Breast epithelium (tissue), 4 donors: ENCODE measurements around the gene ARTN. TPM values are rescaled to one million over a fixed set of nuclear protein-coding genes. Genes with fewer than 3 reads are reported as not detected.
A peak's percentile ranks its signal among the peaks of the same experiment; 100 is the strongest.

Experiments
- DNase-seq, 2 donors: peaks; one replicate each; pipeline ENCODE4 v3.0.0-alpha.2; 2019; ENCODE audit warnings: low spot score in 2 of 2
- H3K27ac ChIP-seq, 2 donors: fragments of 200-600 bp; sonication (generic) in 1 of 2; one replicate each; pipeline ENCODE4 v1.5.1; 2016 to 2019; ENCODE audit warnings: mild to moderate bottlenecking in 1 of 2
- H3K27me3 ChIP-seq, 2 donors: fragments of 200-600 bp; sonication (generic) in 1 of 2; one replicate each; pipeline versions ENCODE4 v1.5.1 to v1.6.0; 2017 to 2019; ENCODE audit warnings: control low read depth in 1 of 2, mild to moderate bottlenecking in 1 of 2
- H3K36me3 ChIP-seq: fragments of 200-600 bp; one replicate; pipeline ENCODE4 v1.5.1; 2019
- H3K4me1 ChIP-seq, 2 donors: fragments of 200-600 bp; sonication (generic); one replicate each; pipeline ENCODE4 v1.5.1; 2016 to 2019; ENCODE audit warnings: control low read depth in 1 of 2
- H3K4me3 ChIP-seq, 3 donors: fragments of 200-600 bp; sonication (generic); 1 replicate in 2 of 3; 2 replicates in 1 of 3; pipeline ENCODE4 v1.5.1; 2016 to 2019; ENCODE audit warnings: mild to moderate bottlenecking in 3 of 3, moderate library complexity in 2 of 3
- H3K9me3 ChIP-seq, 2 donors: fragments of 200-600 bp; sonication (generic) in 1 of 2; one replicate each; pipeline ENCODE4 v1.5.1; 2016 to 2019; ENCODE audit warnings: control low read depth in 1 of 2
- POLR2A ChIP-seq: fragments of 450-650 bp; IDR thresholded peaks from one replicate; pipeline ENCODE4 v1.6.1; 2016; ENCODE audit warnings: antibody characterized with exemption, mild to moderate bottlenecking, moderate library complexity
- POLR2AphosphoS5 ChIP-seq, 3 donors: sonication (generic); formaldehyde crosslinking; IDR thresholded peaks; one replicate each; pipeline ENCODE4 v1.6.1; 2017; ENCODE audit warnings: antibody characterized with exemption in 3 of 3
- intact Hi-C: fragments of 100-400 bp; cut with DNase I; formaldehyde crosslinking; loops from one replicate; pipeline ENCODE4 v1.15.1; 2023; ENCODE audit warnings: low total_unique reads
- total RNA-seq, 3 donors: library from RNA; depleted of rRNA; stranded (reverse); fragments of >200 nt; gene quantifications; one replicate each; pipeline ENCODE4 v1.1.0, GENCODE V29; 2016
- TF ChIP-seq, protein P1 (sequence below), 3 donors: fragments of 450-650 bp; IDR thresholded peaks; one replicate each; pipeline ENCODE4 v1.5.1; 2016 to 2017; ENCODE audit warnings: antibody characterized with exemption in 3 of 3, mild to moderate bottlenecking in 3 of 3, moderate library complexity in 3 of 3

Gene ARTN
- total RNA-seq, 3 donors from 2014 or later, result 1.8 to 2.3 TPM; not detected in 1

DNA sequence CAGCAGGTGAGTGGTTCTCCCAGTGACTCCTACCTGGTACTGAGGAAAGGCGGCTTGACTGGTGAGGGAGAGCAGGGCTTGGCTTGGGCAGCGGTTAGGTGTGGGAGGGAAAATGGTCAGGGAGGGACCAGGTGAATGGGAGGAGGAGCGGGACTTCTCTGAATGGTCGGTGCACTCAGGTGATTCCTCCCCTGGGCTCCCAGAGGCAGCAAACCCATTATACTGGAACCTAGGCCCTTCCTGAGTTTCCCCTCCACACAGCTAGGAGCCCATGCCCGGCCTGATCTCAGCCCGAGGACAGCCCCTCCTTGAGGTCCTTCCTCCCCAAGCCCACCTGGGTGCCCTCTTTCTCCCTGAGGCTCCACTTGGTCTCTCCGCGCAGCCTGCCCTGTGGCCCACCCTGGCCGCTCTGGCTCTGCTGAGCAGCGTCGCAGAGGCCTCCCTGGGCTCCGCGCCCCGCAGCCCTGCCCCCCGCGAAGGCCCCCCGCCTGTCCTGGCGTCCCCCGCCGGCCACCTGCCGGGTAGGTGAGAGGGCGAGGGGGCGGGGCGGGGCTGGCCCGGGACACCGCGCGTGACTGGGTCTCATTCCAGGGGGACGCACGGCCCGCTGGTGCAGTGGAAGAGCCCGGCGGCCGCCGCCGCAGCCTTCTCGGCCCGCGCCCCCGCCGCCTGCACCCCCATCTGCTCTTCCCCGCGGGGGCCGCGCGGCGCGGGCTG, 2.3 kb downstream of the ARTN start:
- no peaks in the 10 kb centered on the region for H3K36me3 ChIP-seq
- peak overlapping the region; percentile 32 to 74 (median 56) for H3K4me3 ChIP-seq
- TF ChIP-seq POLR2A, result no peak
- no peak for TF ChIP-seq POLR2AphosphoS5 (IDR thresholded peaks at IDR 0.05)
- TF ChIP-seq, protein P1, sequence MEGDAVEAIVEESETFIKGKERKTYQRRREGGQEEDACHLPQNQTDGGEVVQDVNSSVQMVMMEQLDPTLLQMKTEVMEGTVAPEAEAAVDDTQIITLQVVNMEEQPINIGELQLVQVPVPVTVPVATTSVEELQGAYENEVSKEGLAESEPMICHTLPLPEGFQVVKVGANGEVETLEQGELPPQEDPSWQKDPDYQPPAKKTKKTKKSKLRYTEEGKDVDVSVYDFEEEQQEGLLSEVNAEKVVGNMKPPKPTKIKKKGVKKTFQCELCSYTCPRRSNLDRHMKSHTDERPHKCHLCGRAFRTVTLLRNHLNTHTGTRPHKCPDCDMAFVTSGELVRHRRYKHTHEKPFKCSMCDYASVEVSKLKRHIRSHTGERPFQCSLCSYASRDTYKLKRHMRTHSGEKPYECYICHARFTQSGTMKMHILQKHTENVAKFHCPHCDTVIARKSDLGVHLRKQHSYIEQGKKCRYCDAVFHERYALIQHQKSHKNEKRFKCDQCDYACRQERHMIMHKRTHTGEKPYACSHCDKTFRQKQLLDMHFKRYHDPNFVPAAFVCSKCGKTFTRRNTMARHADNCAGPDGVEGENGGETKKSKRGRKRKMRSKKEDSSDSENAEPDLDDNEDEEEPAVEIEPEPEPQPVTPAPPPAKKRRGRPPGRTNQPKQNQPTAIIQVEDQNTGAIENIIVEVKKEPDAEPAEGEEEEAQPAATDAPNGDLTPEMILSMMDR (IDR thresholded peaks at IDR 0.05), result no peak
- H3K4me1 ChIP-seq, result no peaks in the 10 kb centered on the region
- no peaks in the 10 kb centered on the region for H3K9me3 ChIP-seq
- intact Hi-C loops, result loop anchor here (10.0 kb wide), 1 partner anchor 171 kb away; no protein-coding TSS in a partner anchor
- peak in 1 of 2 donors; percentile 69 for DNase-seq
- no peaks in the 10 kb centered on the region for H3K27me3 ChIP-seq
- H3K27ac ChIP-seq, result peak overlapping the region in 1 of 2 donors; percentile 10

DNA sequence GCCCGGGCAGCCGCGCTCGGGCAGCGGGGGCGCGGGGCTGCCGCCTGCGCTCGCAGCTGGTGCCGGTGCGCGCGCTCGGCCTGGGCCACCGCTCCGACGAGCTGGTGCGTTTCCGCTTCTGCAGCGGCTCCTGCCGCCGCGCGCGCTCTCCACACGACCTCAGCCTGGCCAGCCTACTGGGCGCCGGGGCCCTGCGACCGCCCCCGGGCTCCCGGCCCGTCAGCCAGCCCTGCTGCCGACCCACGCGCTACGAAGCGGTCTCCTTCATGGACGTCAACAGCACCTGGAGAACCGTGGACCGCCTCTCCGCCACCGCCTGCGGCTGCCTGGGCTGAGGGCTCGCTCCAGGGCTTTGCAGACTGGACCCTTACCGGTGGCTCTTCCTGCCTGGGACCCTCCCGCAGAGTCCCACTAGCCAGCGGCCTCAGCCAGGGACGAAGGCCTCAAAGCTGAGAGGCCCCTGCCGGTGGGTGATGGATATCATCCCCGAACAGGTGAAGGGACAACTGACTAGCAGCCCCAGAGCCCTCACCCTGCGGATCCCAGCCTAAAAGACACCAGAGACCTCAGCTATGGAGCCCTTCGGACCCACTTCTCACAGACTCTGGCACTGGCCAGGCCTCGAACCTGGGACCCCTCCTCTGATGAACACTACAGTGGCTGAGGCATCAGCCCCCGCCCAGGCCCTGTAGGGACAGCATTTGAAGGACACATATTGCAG, 3.0 kb downstream of the ARTN start:
- Histone ChIP-seq H3K27me3 (no peaks in the 10 kb centered on the region), H3K9me3 (no peaks in the 10 kb centered on the region), H3K27ac (peak overlapping the region in 1 of 2 donors; percentile 10), H3K36me3 (no peaks in the 10 kb centered on the region), H3K4me1 (no peaks in the 10 kb centered on the region), H3K4me3 (peak overlapping the region; percentile 32 to 74 (median 56))
- TF ChIP-seq POLR2A, result no peak
- TF ChIP-seq, protein P1 (IDR thresholded peaks at IDR 0.05), result peak in 1 of 3 donors; percentile 25
- no peak for TF ChIP-seq POLR2AphosphoS5 (IDR thresholded peaks at IDR 0.05)
- intact Hi-C loops, result loop anchor here (10.0 kb wide), 1 partner anchor 172 kb away; no protein-coding TSS in a partner anchor
- no peak for DNase-seq

DNA sequence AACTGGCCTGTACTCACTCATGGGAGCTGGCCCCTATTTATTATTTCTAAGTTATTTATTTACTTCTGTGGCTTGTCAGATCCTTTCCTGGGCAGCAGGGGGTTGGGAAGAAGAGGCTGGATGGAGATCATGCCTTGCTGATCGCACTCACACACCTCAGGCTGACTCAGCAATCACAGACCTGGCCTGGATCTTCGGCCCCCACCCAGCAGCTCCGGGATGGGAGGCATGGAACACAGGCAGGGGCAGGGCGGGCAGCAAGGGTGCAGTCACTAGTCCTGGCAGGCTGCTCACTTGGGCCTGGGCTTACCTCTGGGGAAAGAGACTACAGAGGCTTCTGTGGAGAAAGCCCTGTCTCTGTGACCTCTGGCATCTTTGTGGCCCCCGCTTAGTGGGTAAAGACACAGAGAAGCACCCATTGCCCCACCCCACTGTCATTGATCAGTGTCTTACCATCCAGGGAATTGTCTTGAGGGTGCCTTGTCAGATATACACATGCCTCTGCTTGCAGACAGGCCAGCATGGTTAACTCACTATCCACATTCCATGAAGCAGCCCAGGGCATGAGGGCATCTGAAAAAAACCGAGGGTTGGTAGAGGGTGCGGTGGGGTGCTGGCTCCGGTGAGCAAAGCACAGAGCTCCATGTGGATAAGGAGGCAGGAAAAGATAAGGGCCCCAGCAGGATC, 3.7 kb downstream of the ARTN start:
- intact Hi-C loops, result loop anchor here (10.0 kb wide), 1 partner anchor 173 kb away; no protein-coding TSS in a partner anchor
- no peak for TF ChIP-seq POLR2A
- TF ChIP-seq POLR2AphosphoS5 (IDR thresholded peaks at IDR 0.05), result no peak
- TF ChIP-seq, protein P1 (IDR thresholded peaks at IDR 0.05), result no peak
- no peaks in the 10 kb centered on the region for H3K9me3 ChIP-seq
- no peak overlapping the region for H3K27ac ChIP-seq
- no peak overlapping the region for H3K4me3 ChIP-seq
- no peaks in the 10 kb centered on the region for H3K27me3 ChIP-seq
- no peaks in the 10 kb centered on the region for H3K4me1 ChIP-seq
- no peak for DNase-seq
- H3K36me3 ChIP-seq, result no peaks in the 10 kb centered on the region

DNA sequence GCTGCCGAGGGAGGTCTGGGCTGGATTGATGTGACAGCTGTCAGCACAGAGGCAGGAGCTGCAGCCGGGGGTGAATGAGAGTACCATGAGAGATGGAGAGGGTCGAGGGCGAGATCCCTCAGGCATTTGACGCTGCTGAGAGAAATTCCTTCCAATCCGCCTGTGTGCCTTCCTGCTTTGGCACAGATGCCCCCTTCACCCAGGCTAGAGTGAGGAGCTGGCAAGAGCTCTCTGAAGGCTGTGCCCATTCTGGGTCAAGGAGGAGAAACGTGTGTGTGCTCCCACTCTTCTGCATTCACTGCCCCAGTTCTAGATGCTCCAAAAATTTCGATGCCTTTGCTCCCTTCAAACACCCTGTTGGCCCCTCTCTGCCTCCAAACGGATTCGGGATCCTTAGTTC, 4.8 kb downstream of the ARTN start:
- DNase-seq, result no peak
- H3K27me3 ChIP-seq, result no peaks in the 10 kb centered on the region
- intact Hi-C loops, result loop anchor here (10.0 kb wide), 1 partner anchor 174 kb away; no protein-coding TSS in a partner anchor

More for the DNA sequence above, 4.8 kb downstream of the ARTN start:
- TF ChIP-seq, protein P1 (IDR thresholded peaks at IDR 0.05), result no peak
- TF ChIP-seq POLR2AphosphoS5 (IDR thresholded peaks at IDR 0.05), result no peak
- TF ChIP-seq POLR2A, result no peak
- Histone ChIP-seq H3K27ac (no peak overlapping the region), H3K36me3 (no peaks in the 10 kb centered on the region), H3K9me3 (no peaks in the 10 kb centered on the region), H3K4me3 (no peak overlapping the region), H3K4me1 (no peaks in the 10 kb centered on the region)
